Fibroblast of lung (primary cell): Measurements from ENCODE around the gene PPP1R13B.

Experiments
- EZH2 ChIP-seq: IDR thresholded peaks from 2 replicates; pipeline ENCODE4 v1.5.1; 2012; ENCODE audit warnings: low read length, control low read depth, mild to moderate bottlenecking; ENCODE audit errors: missing control alignments
- TF ChIP-seq, protein P1 (sequence below), 2 donors: IDR thresholded peaks in 1 of 2; conservative IDR thresholded peaks in 1 of 2; 1 replicate in 1 of 2; 2 replicates in 1 of 2; pipeline ENCODE4 v1.5.1; 2011 to 2012; ENCODE audit warnings: low read length in 2 of 2, control low read depth in 1 of 2, inconsistent platforms in 1 of 2, low read depth in 1 of 2, mild to moderate bottlenecking in 1 of 2

DNA sequence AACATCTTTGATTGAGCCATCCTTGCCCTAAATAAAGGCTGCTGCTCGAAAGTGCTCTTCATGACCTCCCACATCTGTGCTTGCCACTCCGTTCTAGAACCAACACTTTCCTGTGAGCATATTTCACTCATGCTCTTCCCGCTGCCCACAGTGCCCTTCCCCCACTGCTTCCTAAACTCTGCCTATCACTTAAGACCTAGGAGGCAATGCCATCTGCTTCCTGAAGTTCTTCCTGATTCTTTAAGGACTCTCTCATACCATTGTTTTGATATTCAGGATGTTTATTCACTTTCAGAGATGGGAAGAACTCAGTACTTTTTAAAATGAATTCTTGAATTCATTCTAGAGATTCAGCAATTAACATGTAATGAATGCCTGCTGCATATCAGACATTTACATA, 81.8 kb downstream of the PPP1R13B start:
- TF ChIP-seq, protein P1, sequence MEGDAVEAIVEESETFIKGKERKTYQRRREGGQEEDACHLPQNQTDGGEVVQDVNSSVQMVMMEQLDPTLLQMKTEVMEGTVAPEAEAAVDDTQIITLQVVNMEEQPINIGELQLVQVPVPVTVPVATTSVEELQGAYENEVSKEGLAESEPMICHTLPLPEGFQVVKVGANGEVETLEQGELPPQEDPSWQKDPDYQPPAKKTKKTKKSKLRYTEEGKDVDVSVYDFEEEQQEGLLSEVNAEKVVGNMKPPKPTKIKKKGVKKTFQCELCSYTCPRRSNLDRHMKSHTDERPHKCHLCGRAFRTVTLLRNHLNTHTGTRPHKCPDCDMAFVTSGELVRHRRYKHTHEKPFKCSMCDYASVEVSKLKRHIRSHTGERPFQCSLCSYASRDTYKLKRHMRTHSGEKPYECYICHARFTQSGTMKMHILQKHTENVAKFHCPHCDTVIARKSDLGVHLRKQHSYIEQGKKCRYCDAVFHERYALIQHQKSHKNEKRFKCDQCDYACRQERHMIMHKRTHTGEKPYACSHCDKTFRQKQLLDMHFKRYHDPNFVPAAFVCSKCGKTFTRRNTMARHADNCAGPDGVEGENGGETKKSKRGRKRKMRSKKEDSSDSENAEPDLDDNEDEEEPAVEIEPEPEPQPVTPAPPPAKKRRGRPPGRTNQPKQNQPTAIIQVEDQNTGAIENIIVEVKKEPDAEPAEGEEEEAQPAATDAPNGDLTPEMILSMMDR (conservative IDR thresholded peaks at IDR 0.05 in 1 of 2, IDR thresholded peaks at IDR 0.05 in 1 of 2; ENCODE audit: low read depth in 1 of 2, low read length in 2 of 2), result no peak
- no peak for TF ChIP-seq EZH2
